ENCODE results near the gene GRIP2.

- no peak for TF ChIP-seq TARDBP (IDR thresholded peaks at IDR 0.05)
- TF ChIP-seq FOXK2 (IDR thresholded peaks at IDR 0.05): no peak
- no peak for TF ChIP-seq PKNOX1 (IDR thresholded peaks at IDR 0.05)
- no peak for TF ChIP-seq NFRKB (IDR thresholded peaks at IDR 0.05)
- no peak for TF ChIP-seq SUZ12 (IDR thresholded peaks at IDR 0.05)
- TF ChIP-seq SP1 (IDR thresholded peaks at IDR 0.05): no peak
- TF ChIP-seq BHLHE40 (IDR thresholded peaks at IDR 0.05; ENCODE audit: borderline replicate concordance): no peak
- no peak for TF ChIP-seq FOXA1 (IDR thresholded peaks at IDR 0.05)
- no peak for TF ChIP-seq FOXM1 (IDR thresholded peaks at IDR 0.05; ENCODE audit: borderline replicate concordance)
- no peak for TF ChIP-seq ARNT (IDR thresholded peaks at IDR 0.05)
Measured at GRCh38 chr3:14464141-14464465, 76.0 kb downstream of the GRIP2 start.
